GM18519 (cell line): ENCODE measurements around the gene SLF2.

Experiments used
- ATAC-seq: cut with Tn5 transposase; IDR thresholded peaks from one replicate; pipeline ENCODE4 v1.9.1; 2021; ENCODE audit warnings: mild to moderate bottlenecking, moderate library complexity; ENCODE audit not compliant: unreplicated experiment, low FRiP score

SLF2 gene

GRCh38 chr10:100912605-100913469 lies at the start of gene SLF2:
TSS of gene SLF2 (plus strand) at chr10:100912963. CDS start at chr10:100913111, 148 bp downstream.
- peak; percentile 83 for ATAC-seq

GRCh38 chr10:100863433-100863832 lies 49.3 kb upstream of the SLF2 start:
- ATAC-seq: no peak

- ATAC-seq: no peak
Measured at GRCh38 chr10:100864036-100864885, 48.5 kb upstream of the SLF2 start.

GRCh38 chr10:100864978-100865377 lies 47.8 kb upstream of the SLF2 start:
- ATAC-seq: no peak

DNA sequence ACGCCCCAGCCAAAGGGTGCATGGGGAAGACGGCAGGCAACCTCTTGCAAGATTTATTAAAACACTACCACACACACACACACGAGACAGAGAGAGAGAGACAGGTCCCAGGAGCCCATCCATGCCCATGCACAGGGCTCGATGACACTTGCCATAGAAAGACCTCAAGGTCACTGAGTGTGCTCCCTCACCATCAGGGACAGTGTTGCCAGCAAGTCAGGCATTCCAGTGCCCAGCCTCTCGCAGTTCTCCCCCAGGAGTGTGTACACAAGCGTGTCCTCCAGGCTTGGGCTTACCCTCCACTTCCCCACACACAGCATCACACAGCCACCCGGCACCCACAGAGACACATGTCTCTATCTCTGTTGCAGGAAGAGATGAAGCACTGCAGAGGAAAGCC lies 46.8 kb upstream of the SLF2 start:
- ATAC-seq: no peak

DNA sequence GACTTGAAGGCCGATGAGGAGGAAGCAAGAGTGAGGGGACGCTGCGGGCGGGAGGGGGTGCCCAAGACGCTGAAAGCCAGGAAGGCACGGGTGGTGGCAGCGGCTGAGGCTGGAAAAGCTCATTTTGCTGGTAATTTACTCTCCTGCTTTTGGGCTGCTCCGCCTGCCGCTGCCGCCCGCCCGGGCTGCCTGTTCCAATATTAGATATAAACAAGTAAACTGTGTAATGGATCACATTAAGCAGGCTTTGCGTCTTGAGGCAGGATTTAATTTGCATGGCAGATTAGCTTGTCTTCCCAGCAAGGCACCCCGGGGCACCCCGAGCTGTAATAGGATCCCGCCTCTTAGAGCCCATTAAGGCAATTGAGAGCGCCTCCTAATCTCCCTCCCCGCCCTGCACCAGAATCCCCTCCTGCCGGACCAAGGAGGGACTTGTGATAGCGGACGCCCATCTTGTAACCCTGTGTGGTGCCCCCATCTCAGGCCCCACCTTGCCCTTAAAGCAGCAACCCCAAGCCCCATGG lies 46.1 kb upstream of the SLF2 start:
- ATAC-seq: no peak

- ATAC-seq: no peak
Measured at GRCh38 chr10:100867261-100867963, 45.4 kb upstream of the SLF2 start.

- no peak for ATAC-seq
Measured at GRCh38 chr10:100868382-100868781, 44.4 kb upstream of the SLF2 start.

- ATAC-seq: no peak
Measured at GRCh38 chr10:100869399-100869798, 43.4 kb upstream of the SLF2 start.

DNA sequence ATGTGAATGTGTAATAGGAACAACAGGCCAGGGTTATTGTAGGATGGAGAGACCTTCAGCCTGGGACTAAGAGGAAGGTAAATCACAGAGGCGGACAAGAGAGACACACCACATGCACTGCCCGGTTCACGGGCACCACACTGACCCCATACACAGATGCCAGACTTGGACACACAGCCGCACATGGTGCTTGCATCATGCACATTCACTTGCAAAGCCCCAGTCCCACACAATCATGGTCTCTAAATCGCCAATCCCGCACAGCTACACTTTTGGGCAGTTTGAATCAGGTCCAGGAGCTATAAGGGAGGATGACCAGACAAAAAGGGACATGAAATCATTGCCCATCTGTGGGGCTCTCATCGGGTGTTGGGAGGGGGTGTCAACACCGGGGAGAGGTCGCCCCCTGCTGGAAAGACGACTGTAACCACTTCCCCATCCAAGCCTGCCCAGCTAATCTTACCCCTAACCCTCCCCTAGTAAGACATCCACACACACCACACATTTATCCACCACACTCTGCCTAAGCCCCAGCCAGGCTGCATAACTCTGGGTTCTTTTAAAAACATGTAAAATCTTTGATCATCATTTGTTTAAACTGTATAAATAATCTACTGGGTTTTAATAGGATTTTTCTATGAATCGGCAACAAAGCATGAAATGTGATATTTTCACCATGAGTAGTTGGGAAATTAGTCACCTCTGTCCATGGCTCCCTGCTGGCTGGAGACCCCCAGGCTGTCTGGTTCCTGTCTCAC lies 40.5 kb upstream of the SLF2 start:
- no peak for ATAC-seq

DNA sequence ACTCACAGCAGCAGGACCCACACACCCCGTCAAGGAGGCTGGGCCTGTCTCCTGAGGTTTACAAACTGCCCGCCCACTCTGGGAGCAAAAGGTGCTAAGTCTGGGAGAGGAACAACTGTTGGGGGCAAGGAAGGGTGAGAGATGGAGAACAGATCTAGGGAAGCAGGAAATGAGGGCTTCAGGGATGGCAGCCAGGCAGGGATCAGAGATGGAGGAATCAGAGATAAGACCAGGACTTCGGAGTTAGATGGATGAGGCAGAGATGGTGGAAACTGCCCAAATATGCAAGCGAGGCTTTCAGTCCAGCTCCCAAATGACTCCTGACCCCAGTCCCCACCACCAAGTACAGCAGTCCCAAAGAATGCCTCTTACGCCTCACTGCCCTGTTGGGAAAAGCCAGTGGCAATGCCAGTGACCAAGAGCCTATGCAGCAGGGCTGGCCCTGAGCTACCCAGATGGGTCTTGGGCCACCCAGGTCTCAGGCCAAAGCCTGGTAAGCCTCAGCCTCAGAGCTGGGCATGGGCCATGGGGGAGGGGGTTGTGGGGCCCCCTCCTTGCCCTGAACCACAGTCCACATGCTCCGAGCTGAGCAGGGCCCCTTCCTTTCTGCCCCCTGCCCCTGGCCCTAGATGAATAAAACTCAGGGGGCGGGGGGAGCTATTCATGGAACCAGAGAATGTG lies 39.5 kb upstream of the SLF2 start:
- no peak for ATAC-seq

- no peak for ATAC-seq
Measured at GRCh38 chr10:100873827-100874326, 38.9 kb upstream of the SLF2 start.

GRCh38 chr10:100874702-100875483 lies 37.9 kb upstream of the SLF2 start:
- no peak for ATAC-seq

DNA sequence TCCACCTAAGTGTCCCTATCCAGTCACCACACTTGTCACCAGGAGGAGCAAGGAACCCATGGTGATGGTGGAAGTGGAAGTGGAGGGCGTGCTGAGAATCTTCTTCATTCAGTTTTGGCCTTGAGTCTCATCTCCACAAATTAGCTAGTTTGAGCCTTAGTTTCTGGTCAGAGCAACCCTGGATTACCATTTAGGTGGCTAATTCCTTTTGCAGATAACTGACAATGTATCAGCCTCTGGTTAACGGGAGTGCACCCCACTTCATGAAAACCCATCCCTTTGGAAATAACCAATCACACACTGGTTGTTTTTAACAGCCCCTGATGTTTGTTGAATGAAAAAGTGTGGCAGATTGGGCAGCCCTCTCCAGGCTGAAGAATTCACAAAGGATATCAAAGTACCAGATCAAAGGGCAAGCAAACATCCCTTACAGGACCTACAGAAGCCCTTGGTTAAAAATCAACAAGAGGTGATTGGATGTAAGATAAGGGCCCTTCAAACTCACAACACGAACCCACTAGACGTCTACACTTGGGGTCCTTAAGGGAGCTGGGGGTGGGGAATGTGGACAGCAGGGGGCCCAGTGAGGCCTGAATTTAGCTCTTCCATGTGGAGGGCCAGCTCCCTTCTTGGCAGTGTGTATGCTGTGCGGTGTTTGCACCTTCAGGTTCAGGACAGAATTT lies 37.1 kb upstream of the SLF2 start:
- no peak for ATAC-seq

DNA sequence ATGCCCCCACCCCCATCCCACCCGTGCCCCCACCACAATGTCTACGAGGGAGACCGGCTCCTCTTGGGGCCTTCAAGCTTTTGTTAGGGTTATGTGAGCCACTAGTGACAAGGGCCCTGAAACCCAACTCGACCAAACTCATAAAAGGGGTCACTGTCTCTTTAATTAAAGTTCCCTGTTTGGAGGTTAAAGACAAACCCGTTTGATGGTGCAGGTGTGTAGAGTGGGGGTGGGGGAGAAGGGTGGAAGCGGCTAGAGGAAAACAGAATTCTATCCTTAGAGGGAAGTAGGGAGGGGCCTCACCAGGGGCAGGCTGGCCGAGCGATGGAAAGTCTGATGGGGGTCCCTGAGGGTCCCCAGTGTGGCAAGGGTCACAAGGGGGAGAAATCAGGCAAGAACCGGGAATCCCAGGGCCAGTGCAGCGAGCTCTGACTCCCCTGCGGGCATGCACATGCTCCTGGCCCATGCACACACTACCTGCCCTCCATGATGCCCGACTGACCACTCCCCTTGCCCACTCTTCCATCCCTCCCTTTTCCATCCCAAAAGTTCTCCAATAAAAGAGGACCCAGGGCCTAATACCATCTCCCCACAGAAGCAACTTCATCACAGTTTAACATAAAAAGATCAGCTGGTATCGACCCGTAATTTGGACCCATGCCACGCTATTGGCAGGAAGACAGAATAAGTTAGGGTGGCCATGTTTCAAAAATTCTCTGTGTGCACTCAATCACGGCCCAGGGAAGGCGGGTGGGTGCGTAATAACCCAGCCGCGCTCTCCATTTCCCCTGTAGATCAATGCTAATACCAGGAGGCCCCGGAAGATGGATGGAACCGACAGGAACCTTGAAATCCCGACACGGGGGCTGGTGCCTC lies 35.9 kb upstream of the SLF2 start:
- ATAC-seq: no peak

GRCh38 chr10:100877461-100877850 lies 35.3 kb upstream of the SLF2 start:
- no peak for ATAC-seq
